GM12878 (cell line): ENCODE measurements around the gene ZNF423. TPM values are rescaled to one million over a fixed set of nuclear protein-coding genes. Genes with fewer than 3 reads are reported as not detected.

Experiments
- ATAC-seq: fragments of 200-7000 bp; cut with Tn5 transposase; 3 replicates; pipeline ENCODE4 v1.9.1; 2020; ENCODE audit warnings: mild to moderate bottlenecking, moderate library complexity
- BruUV-seq: library from RNA; stranded (reverse); fragments of 400-500 nt; replicated peaks from 2 replicates; lab custom pipeline; 2021; lab: Mats Ljungman, UMichigan
- CTCF ChIA-PET: fragments of 300-600 bp; sonication (Branson Sonifier 250); formaldehyde crosslinking; extraction: SDS; loops from one replicate; lab custom pipeline; 2021; ENCODE audit warnings: inconsistent platforms; lab: Yijun Ruan, JAX
- POLR2A ChIA-PET: fragments of 350-600 bp; formaldehyde crosslinking; extraction: SDS; loops from one replicate; lab custom pipeline; 2021; ENCODE audit warnings: inconsistent platforms; lab: Charles Lee
- RAD21 ChIA-PET: fragments of 300-600 bp; sonication (Branson Sonifier 250); formaldehyde crosslinking; loops from one replicate; lab custom pipeline; 2023; ENCODE audit warnings: antibody characterized with exemption; ENCODE audit not compliant: unreplicated experiment; lab: Charles Lee
- SMC1A ChIA-PET: fragments of 300-600 bp; sonication (Branson Sonifier 250); formaldehyde crosslinking; loops from one replicate; lab custom pipeline; 2023; ENCODE audit not compliant: unreplicated experiment, uncharacterized antibody; lab: Charles Lee
- DNase-seq: peaks from one replicate; pipeline ENCODE4 v3.0.0-alpha.2; 2011; ENCODE audit warnings: low read depth, low spot score
- FAIRE-seq: peaks from 3 replicates; lab custom pipeline; 2011; peaks lifted over from hg19 to GRCh38; lab: Jason Lieb, UNC
- H2AFZ ChIP-seq: 2 replicates; pipeline ENCODE4 v1.6.0; 2011; ENCODE audit warnings: low read depth, low read length, control low read depth; ENCODE audit not compliant: control insufficient read depth
- H3K27ac ChIP-seq: 2 replicates; pipeline ENCODE4 v1.5.1; 2011; ENCODE audit warnings: control low read depth; ENCODE audit not compliant: control insufficient read depth, insufficient read depth
- H3K27me3 ChIP-seq, 2 experiments: replicated peaks in 1 of 2; 2 replicates each; pipeline versions ENCODE4 v1.6.0 to v1.6.1; 2011; ENCODE audit warnings: low read length in 1 of 2; ENCODE audit not compliant: control insufficient read depth in 2 of 2, insufficient read depth in 2 of 2
- H3K36me3 ChIP-seq, 2 experiments: 2 replicates each; pipeline ENCODE4 v1.5.1; 2011; ENCODE audit warnings: low read length in 1 of 2; ENCODE audit not compliant: control insufficient read depth in 2 of 2, insufficient read depth in 2 of 2
- H3K4me1 ChIP-seq: 2 replicates; pipeline ENCODE4 v1.6.1; 2011; ENCODE audit warnings: mild to moderate bottlenecking, low read length, moderate library complexity, mixed read lengths; ENCODE audit not compliant: control insufficient read depth, insufficient read depth
- H3K4me2 ChIP-seq: 2 replicates; pipeline ENCODE4 v1.6.0; 2011; ENCODE audit warnings: control low read depth; ENCODE audit not compliant: control insufficient read depth, insufficient read depth
- H3K4me3 ChIP-seq: fragments of 200-600 bp; sonication (generic); 2 replicates; pipeline ENCODE4 v1.5.1; 2016
- H3K79me2 ChIP-seq: 2 replicates; pipeline ENCODE4 v1.6.0; 2011; ENCODE audit warnings: low read length; ENCODE audit not compliant: control insufficient read depth, insufficient read depth
- H3K9ac ChIP-seq: 2 replicates; pipeline ENCODE4 v1.8.0; 2011; ENCODE audit warnings: low read length, control low read depth, mixed read lengths; ENCODE audit not compliant: control insufficient read depth, insufficient read depth
- H3K9me3 ChIP-seq: replicated peaks from 3 replicates; pipeline ENCODE4 v1.5.1; 2011; ENCODE audit warnings: mild to moderate bottlenecking, low read length; ENCODE audit not compliant: control insufficient read depth, insufficient read depth
- H4K20me1 ChIP-seq: 2 replicates; pipeline ENCODE4 v1.6.0; 2011; ENCODE audit not compliant: control insufficient read depth, insufficient read depth
- GATAD2B ChIP-seq: fragments of 450-650 bp; conservative IDR thresholded peaks from 2 replicates; pipeline ENCODE4 v1.6.1; 2017; ENCODE audit warnings: low read depth, mild to moderate bottlenecking, moderate library complexity
- IKZF1 ChIP-seq: fragments of 450-650 bp; conservative IDR thresholded peaks from 2 replicates; pipeline ENCODE4 v1.6.1; 2017; ENCODE audit warnings: antibody characterized with exemption, mild to moderate bottlenecking
- MTA2 ChIP-seq: fragments of 450-650 bp; IDR thresholded peaks from 2 replicates; pipeline ENCODE4 v1.6.1; 2016; ENCODE audit warnings: low read depth, mild to moderate bottlenecking, moderate library complexity
- POLR2A ChIP-seq: IDR thresholded peaks from 2 replicates; pipeline ENCODE4 v1.6.1; 2011; ENCODE audit warnings: low read depth, mild to moderate bottlenecking, low read length
- STAT3 ChIP-seq: IDR thresholded peaks from 2 replicates; pipeline ENCODE4 v1.6.1; 2011; ENCODE audit warnings: low read depth, low read length, improper control_type of control experiment
- TCF3 ChIP-seq: IDR thresholded peaks from 2 replicates; pipeline ENCODE4 v1.6.1; 2012; ENCODE audit warnings: low read depth, mild to moderate bottlenecking, low read length, borderline replicate concordance; ENCODE audit not compliant: insufficient read depth
- WRNIP1 ChIP-seq: IDR thresholded peaks from 2 replicates; pipeline ENCODE4 v1.6.1; 2011; ENCODE audit warnings: low read depth, low read length, improper control_type of control experiment, borderline replicate concordance
- WGBS: methylation state at CpG from one replicate; pipeline ENCODE4 v1.1.6; 2016; ENCODE audit warnings: low lambda C conversion rate; ENCODE audit not compliant: insufficient replicate concordance, insufficient coverage; ENCODE audit errors: missing lambda C conversion rate; 5-methylcytosine and 5-hydroxymethylcytosine counted together
- in situ Hi-C: fragments of 300-500 bp; cut with MboI; formaldehyde crosslinking; loops from 9 replicates; pipeline ENCODE4 v1.14.3; 2018; ENCODE audit warnings: mixed read lengths
- intact Hi-C: fragments of 100-400 bp; cut with micrococcal nuclease; formaldehyde crosslinking; loops from one replicate; pipeline ENCODE4 v1.14.2; 2022; ENCODE audit not compliant: unreplicated experiment
- polyA plus RNA-seq, 11 experiments: library from polyadenylated mRNA; depleted of rRNA in 4 of 11; unstranded in 6 of 11; stranded (reverse) in 5 of 11; fragments of >200 nt; fragmentation: Nextera tagmentation in 4 of 11; fragmentation: Illumina TruSeq in 1 of 11; extraction: Ambion mirVana in 4 of 11; extraction: Trizol in 1 of 11; gene quantifications; 1 replicate in 1 of 11; 2 replicates in 10 of 11; pipeline versions ENCODE4 v1.2.1 to v1.2.3, GENCODE V29; 2011 to 2016; ENCODE audit warnings: inconsistent platforms in 2 of 11, missing spikeins in 2 of 11, low read depth in 1 of 11
- total RNA-seq, 4 experiments: library from RNA; depleted of rRNA in 3 of 4; stranded (reverse); fragments of >200 nt in 3 of 4; fragmentation: Illumina TruSeq in 1 of 4; extraction: Trizol in 1 of 4; gene quantifications; 2 replicates each; pipeline versions ENCODE4 v1.2.1 to v1.2.3, GENCODE V29; 2013 to 2021
- TF ChIP-seq, protein P1 (sequence below): IDR thresholded peaks from 2 replicates; pipeline ENCODE4 v1.6.1; 2011; ENCODE audit warnings: mild to moderate bottlenecking, low read depth, low read length, moderate library complexity; ENCODE audit not compliant: insufficient replicate concordance
- TF ChIP-seq, protein P2 (sequence below): fragments of 450-650 bp; formaldehyde crosslinking; IDR thresholded peaks from 2 replicates; pipeline ENCODE4 v1.4.0; 2022; ENCODE audit warnings: mild to moderate bottlenecking, moderate library complexity
- TF ChIP-seq, protein P3 (sequence below), 3 experiments: IDR thresholded peaks in 2 of 3; conservative IDR thresholded peaks in 1 of 3; 2 replicates each; pipeline ENCODE4 v1.5.1; 2011; ENCODE audit warnings: low read depth in 3 of 3, low read length in 3 of 3, mild to moderate bottlenecking in 3 of 3, control low read depth in 2 of 3, moderate library complexity in 2 of 3, inconsistent platforms in 1 of 3, mixed read lengths in 1 of 3; ENCODE audit not compliant: control insufficient read depth in 2 of 3, insufficient read depth in 1 of 3; ENCODE audit errors: extremely low read depth in 1 of 3

ZNF423 gene
- total and polyA plus RNA-seq, 10 of the 15 experiments (the other 5 are each of a cell fraction or from before 2014, with no cell fraction given), result 0.03 to 0.64 (median 0.10) TPM

DNA sequence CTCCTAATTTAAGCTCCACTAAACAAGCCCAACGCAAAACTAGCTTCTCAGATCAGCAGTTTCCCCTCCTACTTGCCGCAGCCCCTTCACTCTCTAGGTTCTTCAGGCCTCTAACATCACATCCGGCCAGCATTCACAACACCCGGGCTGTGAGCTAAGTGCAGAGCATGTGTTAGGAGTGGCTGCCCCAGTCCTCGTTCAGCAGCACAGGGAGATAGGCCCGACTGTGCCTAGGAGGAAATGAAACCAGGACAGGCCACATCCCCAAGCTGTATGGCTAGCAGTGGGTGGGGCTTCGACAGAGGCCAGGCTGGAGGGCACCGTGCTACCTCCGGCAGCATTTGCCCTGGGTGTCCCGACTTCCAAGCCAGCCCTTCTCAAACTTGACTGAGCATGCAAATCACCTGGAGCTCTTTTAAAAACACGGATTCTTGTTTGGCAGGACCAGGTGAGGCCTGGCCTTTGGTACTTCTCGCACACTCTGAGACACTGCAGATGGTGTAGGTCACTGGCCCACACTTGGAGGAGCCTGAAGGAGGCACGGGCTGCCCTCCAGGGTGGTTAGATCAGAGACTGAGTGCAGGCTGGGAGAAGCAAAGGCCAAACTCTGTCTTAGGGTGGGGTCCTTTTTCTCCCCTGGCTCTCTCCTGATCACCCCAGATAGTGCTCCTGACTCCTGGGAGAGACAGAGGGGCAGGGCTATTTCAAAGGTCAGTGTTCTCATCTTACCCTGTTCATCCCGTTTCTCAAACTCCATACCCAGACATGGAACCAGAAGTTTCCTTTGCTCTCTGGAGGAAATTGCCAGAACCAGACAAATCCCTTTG is 280.4 kb downstream of the ZNF423 start (continued):
- TF ChIP-seq, protein P1, sequence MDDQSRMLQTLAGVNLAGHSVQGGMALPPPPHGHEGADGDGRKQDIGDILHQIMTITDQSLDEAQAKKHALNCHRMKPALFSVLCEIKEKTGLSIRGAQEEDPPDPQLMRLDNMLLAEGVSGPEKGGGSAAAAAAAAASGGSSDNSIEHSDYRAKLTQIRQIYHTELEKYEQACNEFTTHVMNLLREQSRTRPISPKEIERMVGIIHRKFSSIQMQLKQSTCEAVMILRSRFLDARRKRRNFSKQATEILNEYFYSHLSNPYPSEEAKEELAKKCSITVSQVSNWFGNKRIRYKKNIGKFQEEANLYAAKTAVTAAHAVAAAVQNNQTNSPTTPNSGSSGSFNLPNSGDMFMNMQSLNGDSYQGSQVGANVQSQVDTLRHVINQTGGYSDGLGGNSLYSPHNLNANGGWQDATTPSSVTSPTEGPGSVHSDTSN, result no peak
- TF ChIP-seq, protein P2, sequence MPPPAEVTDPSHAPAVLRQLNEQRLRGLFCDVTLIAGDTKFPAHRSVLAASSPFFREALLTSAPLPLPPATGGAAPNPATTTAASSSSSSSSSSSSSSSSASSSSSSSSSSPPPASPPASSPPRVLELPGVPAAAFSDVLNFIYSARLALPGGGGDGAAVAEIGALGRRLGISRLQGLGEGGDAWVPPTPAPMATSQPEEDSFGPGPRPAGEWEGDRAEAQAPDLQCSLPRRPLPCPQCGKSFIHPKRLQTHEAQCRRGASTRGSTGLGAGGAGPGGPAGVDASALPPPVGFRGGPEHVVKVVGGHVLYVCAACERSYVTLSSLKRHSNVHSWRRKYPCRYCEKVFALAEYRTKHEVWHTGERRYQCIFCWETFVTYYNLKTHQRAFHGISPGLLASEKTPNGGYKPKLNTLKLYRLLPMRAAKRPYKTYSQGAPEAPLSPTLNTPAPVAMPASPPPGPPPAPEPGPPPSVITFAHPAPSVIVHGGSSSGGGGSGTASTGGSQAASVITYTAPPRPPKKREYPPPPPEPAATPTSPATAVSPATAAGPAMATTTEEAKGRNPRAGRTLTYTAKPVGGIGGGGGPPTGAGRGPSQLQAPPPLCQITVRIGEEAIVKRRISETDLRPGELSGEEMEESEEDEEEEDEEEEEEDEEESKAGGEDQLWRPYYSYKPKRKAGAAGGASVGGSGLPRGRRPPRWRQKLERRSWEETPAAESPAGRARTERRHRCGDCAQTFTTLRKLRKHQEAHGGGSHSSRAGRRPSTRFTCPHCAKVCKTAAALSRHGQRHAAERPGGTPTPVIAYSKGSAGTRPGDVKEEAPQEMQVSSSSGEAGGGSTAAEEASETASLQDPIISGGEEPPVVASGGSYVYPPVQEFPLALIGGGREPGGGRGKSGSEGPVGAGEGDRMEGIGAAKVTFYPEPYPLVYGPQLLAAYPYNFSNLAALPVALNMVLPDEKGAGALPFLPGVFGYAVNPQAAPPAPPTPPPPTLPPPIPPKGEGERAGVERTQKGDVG (CRISPR knock-in tag), result no peak
- TF ChIP-seq TCF3 (no peak), IKZF1 (0 out of 2 replicates have a peak, but pooled peaks have one; percentile 13), MTA2 (no peak), POLR2A (peak; percentile 58; the same call in 1 of the 2 replicates)

DNA sequence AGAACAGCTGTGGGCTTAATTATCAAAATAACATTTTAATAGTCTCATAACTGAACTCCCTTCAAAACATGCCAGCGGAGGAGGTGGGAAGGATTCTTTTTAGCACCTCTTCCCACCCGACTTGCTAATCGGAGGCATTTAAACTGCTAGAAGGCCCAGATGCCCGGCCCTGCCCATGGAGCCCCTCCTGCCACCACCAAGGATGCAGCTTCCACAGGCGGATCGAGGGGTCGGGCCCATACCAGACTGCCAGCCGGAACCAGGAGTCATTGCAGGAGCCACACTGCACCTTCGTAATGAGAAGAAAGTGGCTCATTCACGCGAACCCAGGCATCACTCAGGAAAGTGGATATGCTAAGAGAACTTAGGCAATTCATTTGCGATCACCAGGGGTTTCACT is 281.1 kb downstream of the ZNF423 start:
- peak overlapping the region; percentile 41 for H3K4me2 ChIP-seq
- H3K36me3 ChIP-seq, result no peaks in the 10 kb centered on the region
- no peak for ATAC-seq
- intact Hi-C loops (no loop called here), in situ Hi-C loops (no loop called here)
- no peak overlapping the region for H3K9ac ChIP-seq
- no peak overlapping the region for H3K4me3 ChIP-seq
- peaks cover 18% of the 10 kb centered on the region for H3K4me1 ChIP-seq
- POLR2A ChIA-PET, result no interaction called here
- RAD21 ChIA-PET, result no interaction called here
- CTCF ChIA-PET, result interaction anchor here (0.7 kb wide), 1 partner anchor 9 kb away, joined by 3 read pairs; no protein-coding TSS in a partner anchor
- H3K27me3 ChIP-seq, result no peaks in the 10 kb centered on the region
- H3K9me3 ChIP-seq, result no peaks in the 10 kb centered on the region
- SMC1A ChIA-PET, result no interaction called here
- H3K27ac ChIP-seq, result no peak overlapping the region; the same call in 1 of the 2 replicates
- no peaks in the 10 kb centered on the region for H4K20me1 ChIP-seq
- H3K79me2 ChIP-seq, result no peaks in the 10 kb centered on the region
- peak overlapping the region; percentile 13; the same call in 1 of the 2 replicates for H2AFZ ChIP-seq
- no peak for DNase-seq
- 88% methylated on average over 12 of the region's 12 CpGs for WGBS
- no TSS peak for BruUV-seq
- no peak for FAIRE-seq
- no peak for TF ChIP-seq STAT3
- TF ChIP-seq, protein P3, sequence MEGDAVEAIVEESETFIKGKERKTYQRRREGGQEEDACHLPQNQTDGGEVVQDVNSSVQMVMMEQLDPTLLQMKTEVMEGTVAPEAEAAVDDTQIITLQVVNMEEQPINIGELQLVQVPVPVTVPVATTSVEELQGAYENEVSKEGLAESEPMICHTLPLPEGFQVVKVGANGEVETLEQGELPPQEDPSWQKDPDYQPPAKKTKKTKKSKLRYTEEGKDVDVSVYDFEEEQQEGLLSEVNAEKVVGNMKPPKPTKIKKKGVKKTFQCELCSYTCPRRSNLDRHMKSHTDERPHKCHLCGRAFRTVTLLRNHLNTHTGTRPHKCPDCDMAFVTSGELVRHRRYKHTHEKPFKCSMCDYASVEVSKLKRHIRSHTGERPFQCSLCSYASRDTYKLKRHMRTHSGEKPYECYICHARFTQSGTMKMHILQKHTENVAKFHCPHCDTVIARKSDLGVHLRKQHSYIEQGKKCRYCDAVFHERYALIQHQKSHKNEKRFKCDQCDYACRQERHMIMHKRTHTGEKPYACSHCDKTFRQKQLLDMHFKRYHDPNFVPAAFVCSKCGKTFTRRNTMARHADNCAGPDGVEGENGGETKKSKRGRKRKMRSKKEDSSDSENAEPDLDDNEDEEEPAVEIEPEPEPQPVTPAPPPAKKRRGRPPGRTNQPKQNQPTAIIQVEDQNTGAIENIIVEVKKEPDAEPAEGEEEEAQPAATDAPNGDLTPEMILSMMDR (IDR thresholded peaks at IDR 0.05 in 2 of 3, conservative IDR thresholded peaks at IDR 0.05 in 1 of 3; ENCODE audit: control insufficient read depth in 2 of 3, extremely low read depth in 1 of 3, insufficient read depth in 1 of 3, low read depth in 3 of 3, low read length in 3 of 3), result no peak
- TF ChIP-seq GATAD2B, result no peak
- no peak for TF ChIP-seq WRNIP1
